ENCODE data around the gene ACOT11.

DNA sequence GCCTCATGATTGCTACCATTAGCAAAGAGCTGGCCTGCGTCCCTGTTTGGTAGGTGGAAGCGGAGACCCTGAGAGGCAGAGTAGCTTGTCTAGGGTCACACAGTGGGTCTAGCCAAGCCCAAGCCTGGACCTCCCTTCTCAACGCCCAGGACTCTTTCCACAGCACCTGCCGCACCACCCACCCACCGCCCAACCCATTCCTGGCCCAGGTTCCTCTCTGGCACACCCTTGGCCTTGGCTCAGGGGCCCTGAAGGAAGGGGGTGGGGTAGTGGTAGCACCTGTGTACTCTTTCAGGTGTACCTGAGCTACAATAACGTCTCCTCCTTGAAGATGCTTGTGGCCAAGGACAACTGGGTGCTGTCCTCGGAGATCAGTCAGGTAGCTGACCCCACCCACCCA is 56.0 kb downstream of the ACOT11 start:
- TF ChIP-seq, protein P1, sequence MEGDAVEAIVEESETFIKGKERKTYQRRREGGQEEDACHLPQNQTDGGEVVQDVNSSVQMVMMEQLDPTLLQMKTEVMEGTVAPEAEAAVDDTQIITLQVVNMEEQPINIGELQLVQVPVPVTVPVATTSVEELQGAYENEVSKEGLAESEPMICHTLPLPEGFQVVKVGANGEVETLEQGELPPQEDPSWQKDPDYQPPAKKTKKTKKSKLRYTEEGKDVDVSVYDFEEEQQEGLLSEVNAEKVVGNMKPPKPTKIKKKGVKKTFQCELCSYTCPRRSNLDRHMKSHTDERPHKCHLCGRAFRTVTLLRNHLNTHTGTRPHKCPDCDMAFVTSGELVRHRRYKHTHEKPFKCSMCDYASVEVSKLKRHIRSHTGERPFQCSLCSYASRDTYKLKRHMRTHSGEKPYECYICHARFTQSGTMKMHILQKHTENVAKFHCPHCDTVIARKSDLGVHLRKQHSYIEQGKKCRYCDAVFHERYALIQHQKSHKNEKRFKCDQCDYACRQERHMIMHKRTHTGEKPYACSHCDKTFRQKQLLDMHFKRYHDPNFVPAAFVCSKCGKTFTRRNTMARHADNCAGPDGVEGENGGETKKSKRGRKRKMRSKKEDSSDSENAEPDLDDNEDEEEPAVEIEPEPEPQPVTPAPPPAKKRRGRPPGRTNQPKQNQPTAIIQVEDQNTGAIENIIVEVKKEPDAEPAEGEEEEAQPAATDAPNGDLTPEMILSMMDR (CRISPR knock-in tag; IDR thresholded peaks at IDR 0.05), result no peak
- TF ChIP-seq MBNL3 (CRISPR knock-in tag; conservative IDR thresholded peaks at IDR 0.05), result no peak
- no peak for TF ChIP-seq ZBTB43 (CRISPR knock-in tag; conservative IDR thresholded peaks at IDR 0.05)
- TF ChIP-seq MEIS2 (CRISPR knock-in tag; IDR thresholded peaks at IDR 0.05), result no peak
- no peak for TF ChIP-seq ZNF558 (CRISPR knock-in tag; IDR thresholded peaks at IDR 0.05; ENCODE audit: borderline replicate concordance)
- no peak for TF ChIP-seq KDM2A (CRISPR knock-in tag; IDR thresholded peaks at IDR 0.05; ENCODE audit: borderline replicate concordance, low read depth)
- TF ChIP-seq, protein P2, sequence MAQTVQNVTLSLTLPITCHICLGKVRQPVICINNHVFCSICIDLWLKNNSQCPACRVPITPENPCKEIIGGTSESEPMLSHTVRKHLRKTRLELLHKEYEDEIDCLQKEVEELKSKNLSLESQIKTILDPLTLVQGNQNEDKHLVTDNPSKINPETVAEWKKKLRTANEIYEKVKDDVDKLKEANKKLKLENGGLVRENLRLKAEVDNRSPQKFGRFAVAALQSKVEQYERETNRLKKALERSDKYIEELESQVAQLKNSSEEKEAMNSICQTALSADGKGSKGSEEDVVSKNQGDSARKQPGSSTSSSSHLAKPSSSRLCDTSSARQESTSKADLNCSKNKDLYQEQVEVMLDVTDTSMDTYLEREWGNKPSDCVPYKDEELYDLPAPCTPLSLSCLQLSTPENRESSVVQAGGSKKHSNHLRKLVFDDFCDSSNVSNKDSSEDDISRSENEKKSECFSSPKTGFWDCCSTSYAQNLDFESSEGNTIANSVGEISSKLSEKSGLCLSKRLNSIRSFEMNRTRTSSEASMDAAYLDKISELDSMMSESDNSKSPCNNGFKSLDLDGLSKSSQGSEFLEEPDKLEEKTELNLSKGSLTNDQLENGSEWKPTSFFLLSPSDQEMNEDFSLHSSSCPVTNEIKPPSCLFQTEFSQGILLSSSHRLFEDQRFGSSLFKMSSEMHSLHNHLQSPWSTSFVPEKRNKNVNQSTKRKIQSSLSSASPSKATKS (CRISPR knock-in tag; IDR thresholded peaks at IDR 0.05), result no peak

Data from HepG2 (cell line).